Measurements from ENCODE around the gene FAM107B.

FAM107B gene

GRCh38 chr10:14571866-14572507 lies 202.7 kb downstream of the FAM107B start:
- DNase-seq, result peak; percentile 46

GRCh38 chr10:14570800-14571199 lies 203.9 kb downstream of the FAM107B start:
- no peak for DNase-seq

GRCh38 chr10:14569274-14570060 lies 205.2 kb downstream of the FAM107B start:
- DNase-seq, result no peak

- no peak for DNase-seq
These were observed 207.3 kb downstream of the FAM107B start for GRCh38 chr10:14567421-14567820.

GRCh38 chr10:14566498-14566897 lies 208.2 kb downstream of the FAM107B start:
- no peak for DNase-seq

- DNase-seq, result no peak
These were observed 209.5 kb downstream of the FAM107B start for GRCh38 chr10:14565199-14565598.

GRCh38 chr10:14564268-14564744 lies 210.4 kb downstream of the FAM107B start:
- DNase-seq, result no peak

- no peak for DNase-seq
These were observed 211.2 kb downstream of the FAM107B start for GRCh38 chr10:14563359-14563940.

GRCh38 chr10:14563076-14563336 lies 211.7 kb downstream of the FAM107B start:
- no peak for DNase-seq

GRCh38 chr10:14562218-14563075 lies 212.2 kb downstream of the FAM107B start:
- no peak for DNase-seq

GRCh38 chr10:14560791-14561765 lies 213.6 kb downstream of the FAM107B start:
- DNase-seq, result no peak

- DNase-seq, result no peak
These were observed 214.4 kb downstream of the FAM107B start for GRCh38 chr10:14560274-14560673.

- DNase-seq, result no peak
These were observed 216.7 kb downstream of the FAM107B start for GRCh38 chr10:14558025-14558424.

GRCh38 chr10:14557567-14557966 lies 217.1 kb downstream of the FAM107B start:
- no peak for DNase-seq

- peak; percentile 14 for DNase-seq
These were observed 218.3 kb downstream of the FAM107B start for GRCh38 chr10:14556285-14556956.

- DNase-seq, result no peak
These were observed 218.9 kb downstream of the FAM107B start for GRCh38 chr10:14555807-14556206.

- DNase-seq, result no peak
These were observed 220.0 kb downstream of the FAM107B start for GRCh38 chr10:14554491-14555205.

GRCh38 chr10:14554091-14554490 lies 220.6 kb downstream of the FAM107B start:
- DNase-seq, result peak; percentile 55

GRCh38 chr10:14553448-14553847 lies 221.2 kb downstream of the FAM107B start:
- DNase-seq, result peak; percentile 26

GRCh38 chr10:14552015-14552414 lies 222.7 kb downstream of the FAM107B start:
- no peak for DNase-seq

Measured in NCI-H774 (cell line).